ENCODE data around the gene SPATA21.
A peak's percentile ranks its signal among the peaks of the same experiment; 100 is the strongest.
"Not testable (repeated sequence)": the region's sequence is repeated elsewhere in the genome, so short reads cannot be mapped to it uniquely, and the experiment has no call there.

Gene SPATA21

DNA sequence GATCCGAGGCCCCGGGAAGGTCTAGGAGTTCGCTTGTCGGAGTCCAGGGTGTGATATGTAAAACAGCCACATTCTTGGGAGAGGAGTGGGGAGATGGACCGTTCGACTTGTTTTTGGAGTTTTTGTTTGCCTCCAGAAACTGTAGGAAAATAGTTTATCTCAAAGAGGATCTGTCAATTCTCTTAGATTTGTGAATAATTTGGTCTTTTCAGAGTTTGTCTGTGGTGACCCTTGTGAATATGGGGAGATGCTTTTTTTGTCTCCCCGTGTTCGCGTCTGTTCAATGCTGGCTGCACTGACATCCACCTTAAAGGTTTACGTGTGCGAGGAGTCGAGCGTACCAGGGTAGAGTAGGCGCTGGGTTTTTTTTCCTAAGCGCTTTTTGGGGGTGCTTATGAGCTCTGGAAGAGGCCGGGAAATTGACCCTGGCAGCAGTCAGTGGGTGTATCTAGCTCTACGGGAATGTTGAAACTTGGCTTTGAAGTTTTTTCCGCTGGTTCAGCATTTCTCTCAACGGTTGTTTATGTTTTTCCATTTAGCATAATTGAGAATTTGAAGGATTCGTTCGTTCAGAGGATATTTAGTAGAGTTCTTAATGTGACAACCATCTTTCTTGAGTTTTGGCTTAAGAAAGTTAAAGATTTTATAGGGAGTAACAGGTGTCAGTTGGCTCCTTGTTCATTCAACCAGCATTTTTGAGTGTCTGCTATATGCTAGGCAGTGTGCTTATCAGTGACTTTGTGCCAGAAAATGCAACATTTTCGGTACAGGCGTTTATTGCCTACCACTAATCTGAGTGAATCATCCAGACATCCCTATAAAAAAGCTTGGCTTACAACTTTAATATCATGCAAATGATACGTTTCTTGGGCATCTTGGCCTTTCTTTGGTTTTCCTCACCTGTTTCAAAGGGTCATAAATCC lies 69.0 kb downstream of the SPATA21 start:
- peak overlapping the region; percentile 89; the same call in 1 of the 2 replicates for H3K4me3 ChIP-seq (ENCODE audit: low read length)
- H3K9me3 ChIP-seq (ENCODE audit: control insufficient read depth, insufficient read depth, low read length) = no peaks in the 10 kb centered on the region
- no peaks in the 10 kb centered on the region for H3K36me3 ChIP-seq (ENCODE audit: control insufficient read depth, insufficient read depth, low read length)
- H3K27me3 ChIP-seq (ENCODE audit: control insufficient read depth, insufficient read depth, low read length) = no peaks in the 10 kb centered on the region
- WGBS (ENCODE audit: insufficient coverage, insufficient read length) = no CpG with 5 or more reads among the region's 24 CpGs
- H3K27ac ChIP-seq (ENCODE audit: low read length) = no peak overlapping the region
- peaks cover 1% of the 10 kb centered on the region; the same call in 1 of the 2 replicates for H3K4me1 ChIP-seq (ENCODE audit: control insufficient read depth, insufficient read depth, low read length)
- DNase-seq (ENCODE audit: low read depth, low spot score) = no peak

DNA sequence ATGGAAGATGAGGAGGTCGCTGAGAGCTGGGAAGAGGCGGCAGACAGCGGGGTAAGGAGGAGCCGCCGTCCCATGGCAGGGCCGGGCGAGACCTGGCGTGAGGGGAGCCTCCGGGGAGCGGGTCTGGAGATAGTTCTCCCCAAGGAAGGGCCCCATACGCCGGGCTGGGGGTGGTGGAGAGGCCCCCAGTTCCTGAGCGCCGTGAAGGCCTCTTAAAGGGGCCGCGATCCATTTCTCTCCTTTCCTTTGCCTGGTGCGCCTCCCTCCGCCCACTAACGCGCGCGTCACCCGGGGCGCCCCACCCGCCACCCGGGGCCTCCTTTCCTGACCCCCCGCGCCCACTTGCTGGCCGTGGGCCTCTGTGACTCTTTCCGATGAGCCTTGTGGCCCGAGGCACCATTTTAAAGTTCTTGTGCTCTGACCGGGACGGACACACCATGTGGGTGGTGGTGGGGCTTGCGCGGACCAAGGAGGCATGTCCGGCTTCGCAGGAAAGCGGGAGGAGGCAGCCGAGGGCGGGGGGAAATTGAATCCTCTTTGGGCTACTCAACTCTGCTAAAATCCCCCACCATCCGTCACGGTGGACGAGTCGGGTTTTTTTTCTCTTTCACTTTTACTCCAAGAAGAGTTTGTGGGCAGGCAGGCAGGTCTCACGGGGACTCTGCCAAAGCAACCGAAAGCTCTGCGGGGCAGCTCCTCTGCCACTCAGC lies 69.8 kb downstream of the SPATA21 start:
- Histone ChIP-seq H3K27ac (ENCODE audit: low read length) (no peak overlapping the region), H3K36me3 (ENCODE audit: control insufficient read depth, insufficient read depth, low read length) (no peaks in the 10 kb centered on the region), H3K4me1 (ENCODE audit: control insufficient read depth, insufficient read depth, low read length) (peaks cover 1% of the 10 kb centered on the region; the same call in 1 of the 2 replicates), H3K4me3 (ENCODE audit: low read length) (peak overlapping the region; percentile 89), H3K27me3 (ENCODE audit: control insufficient read depth, insufficient read depth, low read length) (no peaks in the 10 kb centered on the region), H3K9me3 (ENCODE audit: control insufficient read depth, insufficient read depth, low read length) (no peaks in the 10 kb centered on the region)
- peak; percentile 20 for DNase-seq (ENCODE audit: low read depth, low spot score)
- no CpG with 5 or more reads among the region's 47 CpGs for WGBS (ENCODE audit: insufficient coverage, insufficient read length)

DNA sequence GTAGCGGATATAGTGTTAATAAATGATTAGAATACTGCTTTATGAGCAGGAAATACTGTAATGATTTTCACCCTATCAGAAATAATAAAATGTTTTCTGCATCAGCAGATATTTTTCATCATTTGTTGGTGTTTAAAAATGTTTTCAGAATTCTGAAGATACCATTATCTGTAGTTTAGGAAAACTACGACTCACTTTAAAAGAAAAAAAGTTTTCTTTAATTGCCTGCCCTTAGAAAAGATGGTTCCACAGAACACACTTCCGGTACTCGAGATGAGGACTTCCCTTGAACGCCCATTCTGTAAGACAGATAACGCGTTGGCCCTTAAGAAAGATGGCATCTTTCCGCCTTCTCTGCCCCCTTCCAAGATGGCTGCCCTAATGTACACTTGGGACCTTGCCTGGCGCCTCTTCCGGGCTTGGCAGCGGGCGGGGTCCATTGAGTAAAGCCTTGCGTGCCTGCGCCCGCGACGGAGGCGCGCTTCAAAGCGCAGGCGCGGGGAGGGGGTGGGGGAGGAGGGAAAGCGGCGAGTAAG lies 70.4 kb downstream of the SPATA21 start, which contains the start of gene SZRD1:
Gene SZRD1 (plus strand): TSS at position 521 of the 536 bp plus-strand sequence. CDS start 16 bp downstream, outside the sequence.
- DNase-seq (ENCODE audit: low read depth, low spot score) = peak; percentile 96
- no peak within 1 kb of the TSS for H3K27ac ChIP-seq (ENCODE audit: low read length)
- no peaks in the 10 kb centered on the region for H3K36me3 ChIP-seq (ENCODE audit: control insufficient read depth, insufficient read depth, low read length)
- peak within 1 kb of the TSS; percentile 89 for H3K4me3 ChIP-seq (ENCODE audit: low read length)
- no CpG with 5 or more reads among the region's 24 CpGs for WGBS (ENCODE audit: insufficient coverage, insufficient read length)
- H3K9me3 ChIP-seq (ENCODE audit: control insufficient read depth, insufficient read depth, low read length) = no peaks in the 10 kb centered on the region
- H3K27me3 ChIP-seq (ENCODE audit: control insufficient read depth, insufficient read depth, low read length) = no peaks in the 10 kb centered on the region
- H3K4me1 ChIP-seq (ENCODE audit: control insufficient read depth, insufficient read depth, low read length) = peaks cover 1% of the 10 kb centered on the region; the same call in 1 of the 2 replicates

DNA sequence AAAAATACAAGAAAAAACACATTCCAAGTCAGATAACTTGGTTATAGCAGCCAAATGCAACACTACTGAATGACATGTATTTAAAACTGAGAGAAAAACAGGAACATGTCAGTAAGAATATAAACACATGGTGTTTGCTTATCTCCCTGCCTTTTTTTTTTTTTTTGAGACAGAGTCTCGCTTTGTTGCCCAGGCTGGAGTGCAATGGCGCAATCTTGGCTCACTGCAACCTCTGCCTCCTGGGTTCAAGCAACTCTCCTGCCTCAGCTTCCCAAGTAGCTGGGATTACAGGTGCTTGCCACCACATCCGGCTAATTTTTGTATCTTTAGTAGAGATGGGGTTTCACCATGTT lies 72.1 kb downstream of the SPATA21 start:
- DNase-seq (ENCODE audit: low read depth, low spot score); H3K9me3 ChIP-seq (ENCODE audit: control insufficient read depth, insufficient read depth, low read length); H3K36me3 ChIP-seq (ENCODE audit: control insufficient read depth, insufficient read depth, low read length); H3K27me3 ChIP-seq (ENCODE audit: control insufficient read depth, insufficient read depth, low read length); H3K27ac ChIP-seq (ENCODE audit: low read length); H3K4me1 ChIP-seq (ENCODE audit: control insufficient read depth, insufficient read depth, low read length); H3K4me3 ChIP-seq (ENCODE audit: low read length): not testable (repeated sequence)
- no CpG with 5 or more reads among the region's 3 CpGs for WGBS (ENCODE audit: insufficient coverage, insufficient read length)

- no CpG with 5 or more reads among the region's 3 CpGs for WGBS (ENCODE audit: insufficient coverage, insufficient read length)
- DNase-seq (ENCODE audit: low read depth, low spot score) = no peak
- Histone ChIP-seq H3K4me3 (ENCODE audit: low read length) (no peak overlapping the region), H3K36me3 (ENCODE audit: control insufficient read depth, insufficient read depth, low read length) (no peaks in the 10 kb centered on the region), H3K27ac (ENCODE audit: low read length) (no peak overlapping the region), H3K27me3 (ENCODE audit: control insufficient read depth, insufficient read depth, low read length) (no peaks in the 10 kb centered on the region), H3K4me1 (ENCODE audit: control insufficient read depth, insufficient read depth, low read length) (no peaks in the 10 kb centered on the region), H3K9me3 (ENCODE audit: control insufficient read depth, insufficient read depth, low read length) (no peaks in the 10 kb centered on the region)
Observed at GRCh38 chr1:16356867-16357266, 80.4 kb downstream of the SPATA21 start.

- no CpG with 5 or more reads among the region's 2 CpGs for WGBS (ENCODE audit: insufficient coverage, insufficient read length)
Observed at GRCh38 chr1:16354619-16355018, 82.6 kb downstream of the SPATA21 start.

DNA sequence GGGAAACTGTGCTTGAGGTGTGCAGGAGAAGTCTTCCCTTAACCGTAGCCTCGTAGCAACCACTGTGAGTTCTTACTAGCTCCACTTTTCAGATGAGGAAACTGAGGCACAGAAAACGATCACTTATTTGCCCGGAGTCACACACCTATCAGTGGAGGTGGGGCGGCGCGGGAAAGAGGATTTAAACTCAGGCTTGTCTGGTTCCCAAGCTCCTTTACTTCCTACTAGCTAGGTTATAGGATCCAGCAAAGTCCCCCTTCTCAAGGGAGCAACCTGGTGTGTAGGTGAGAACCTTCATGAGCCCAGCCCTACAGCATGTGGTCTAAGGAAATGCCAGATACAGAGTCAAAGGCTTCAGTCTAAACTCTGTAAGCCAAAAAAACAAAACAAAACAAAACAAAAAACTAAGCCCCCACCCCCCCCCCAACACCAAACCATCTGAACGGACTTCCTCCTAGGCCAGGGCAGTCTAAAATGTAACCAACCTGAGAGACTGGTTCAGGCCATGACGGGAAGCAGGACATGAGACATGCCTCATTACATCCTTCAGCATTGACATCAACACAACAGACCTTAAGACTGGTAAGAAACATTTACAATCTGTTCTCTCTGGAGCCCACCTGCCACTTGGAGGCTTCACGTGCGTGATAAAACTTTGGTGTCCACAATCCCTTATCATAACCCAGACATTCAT lies 84.2 kb downstream of the SPATA21 start:
- no CpG with 5 or more reads among the region's 11 CpGs for WGBS (ENCODE audit: insufficient coverage, insufficient read length)
- H3K4me3 ChIP-seq (ENCODE audit: low read length) = peak overlapping the region; percentile 94; the same call in 1 of the 2 replicates
- DNase-seq (ENCODE audit: low read depth, low spot score) = no peak

More at GRCh38 chr1:16354619-16355018, 82.6 kb downstream of the SPATA21 start:
- Histone ChIP-seq H3K27me3 (ENCODE audit: control insufficient read depth, insufficient read depth, low read length) (no peaks in the 10 kb centered on the region), H3K36me3 (ENCODE audit: control insufficient read depth, insufficient read depth, low read length) (no peaks in the 10 kb centered on the region), H3K4me1 (ENCODE audit: control insufficient read depth, insufficient read depth, low read length) (no peaks in the 10 kb centered on the region), H3K27ac (ENCODE audit: low read length) (no peak overlapping the region), H3K9me3 (ENCODE audit: control insufficient read depth, insufficient read depth, low read length) (no peaks in the 10 kb centered on the region), H3K4me3 (ENCODE audit: low read length) (no peak overlapping the region)
- no peak for DNase-seq (ENCODE audit: low read depth, low spot score)

GRCh38 chr1:16351994-16352841 lies 85.0 kb downstream of the SPATA21 start, which contains the start of gene FBXO42:
FBXO42 (minus strand) TSS chr1:16352480; CDS start chr1:16315418, 37,062 bp downstream.
- Histone ChIP-seq H3K27me3 (ENCODE audit: control insufficient read depth, insufficient read depth, low read length) (no peaks in the 10 kb centered on the region), H3K4me1 (ENCODE audit: control insufficient read depth, insufficient read depth, low read length) (no peaks in the 10 kb centered on the region), H3K36me3 (ENCODE audit: control insufficient read depth, insufficient read depth, low read length) (no peaks in the 10 kb centered on the region), H3K4me3 (ENCODE audit: low read length) (peak within 1 kb of the TSS; percentile 94), H3K27ac (ENCODE audit: low read length) (no peak within 1 kb of the TSS), H3K9me3 (ENCODE audit: control insufficient read depth, insufficient read depth, low read length) (no peaks in the 10 kb centered on the region)
- no CpG with 5 or more reads among the region's 81 CpGs for WGBS (ENCODE audit: insufficient coverage, insufficient read length)
- peak; percentile 77 for DNase-seq (ENCODE audit: low read depth, low spot score)

More for the DNA sequence above, 84.2 kb downstream of the SPATA21 start:
- Histone ChIP-seq H3K4me1 (ENCODE audit: control insufficient read depth, insufficient read depth, low read length) (no peaks in the 10 kb centered on the region), H3K27ac (ENCODE audit: low read length) (no peak overlapping the region), H3K27me3 (ENCODE audit: control insufficient read depth, insufficient read depth, low read length) (no peaks in the 10 kb centered on the region), H3K9me3 (ENCODE audit: control insufficient read depth, insufficient read depth, low read length) (no peaks in the 10 kb centered on the region), H3K36me3 (ENCODE audit: control insufficient read depth, insufficient read depth, low read length) (no peaks in the 10 kb centered on the region)

DNA sequence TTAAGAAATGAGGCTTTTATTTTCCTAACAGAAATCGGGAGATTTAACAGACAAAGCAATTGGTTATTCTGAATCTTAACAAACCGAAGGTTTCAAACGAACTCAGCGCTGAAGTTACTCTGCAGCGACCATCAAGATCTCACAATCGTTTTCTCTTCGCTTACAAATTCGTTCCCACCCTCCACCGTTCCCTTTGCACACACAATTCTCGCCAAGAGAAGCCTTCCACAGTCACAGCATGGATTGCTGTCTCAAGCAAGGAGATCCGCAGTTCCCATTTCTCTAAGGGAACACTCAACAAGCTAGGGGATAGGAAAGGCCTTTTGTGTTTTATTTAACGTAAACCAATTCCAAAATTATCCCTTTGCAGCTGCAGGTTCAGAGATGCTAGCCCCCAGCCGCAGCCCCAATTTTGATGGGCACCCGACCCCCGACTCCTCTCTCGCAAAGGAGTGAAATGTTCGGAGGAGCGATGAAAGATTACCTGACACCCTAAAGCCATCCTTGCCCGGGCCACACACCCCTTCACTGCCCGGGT lies 85.7 kb downstream of the SPATA21 start:
- H3K36me3 ChIP-seq (ENCODE audit: control insufficient read depth, insufficient read depth, low read length) = no peaks in the 10 kb centered on the region
- H3K27ac ChIP-seq (ENCODE audit: low read length) = no peak overlapping the region
- no CpG with 5 or more reads among the region's 20 CpGs for WGBS (ENCODE audit: insufficient coverage, insufficient read length)
- no peak for DNase-seq (ENCODE audit: low read depth, low spot score)
- H3K9me3 ChIP-seq (ENCODE audit: control insufficient read depth, insufficient read depth, low read length) = no peaks in the 10 kb centered on the region
- no peaks in the 10 kb centered on the region for H3K4me1 ChIP-seq (ENCODE audit: control insufficient read depth, insufficient read depth, low read length)
- no peaks in the 10 kb centered on the region for H3K27me3 ChIP-seq (ENCODE audit: control insufficient read depth, insufficient read depth, low read length)
- H3K4me3 ChIP-seq (ENCODE audit: low read length) = peak overlapping the region; percentile 94

Data from iPS DF 6.9 (cell line).